Colonic mucosa (tissue), 4 donors: Measurements from ENCODE around the gene ARHGAP6. TPM values are rescaled to one million over a fixed set of nuclear protein-coding genes. Genes with fewer than 3 reads are reported as not detected.

Experiments used
- DNase-seq: peaks from one replicate; pipeline ENCODE4 v3.0.0-alpha.2; 2020
- H3K27ac ChIP-seq: fragments of 200-600 bp; one replicate; pipeline ENCODE4 v1.8.0; 2021
- H3K27me3 ChIP-seq: fragments of 200-600 bp; one replicate; pipeline ENCODE4 v1.8.0; 2021
- H3K36me3 ChIP-seq: fragments of 200-600 bp; one replicate; pipeline ENCODE4 v1.8.0; 2021
- H3K4me1 ChIP-seq: fragments of 200-600 bp; one replicate; pipeline ENCODE4 v1.8.0; 2021; ENCODE audit warnings: mild to moderate bottlenecking
- H3K4me3 ChIP-seq: fragments of 200-600 bp; one replicate; pipeline ENCODE4 v1.8.0; 2021
- H3K9ac ChIP-seq, 2 donors: one replicate each; pipeline ENCODE4 v1.7.0; 2013; ENCODE audit warnings: control low read depth in 2 of 2, low read depth in 2 of 2, low read length in 2 of 2
- H3K9me3 ChIP-seq: fragments of 200-600 bp; one replicate; pipeline ENCODE4 v1.8.0; 2021
- intact Hi-C: fragments of 100-400 bp; cut with DNase I; formaldehyde crosslinking; loops from one replicate; pipeline ENCODE4 v1.14.1; 2022
- total RNA-seq, 2 donors: library from RNA; stranded (reverse); fragmentation: NEBNext Ultra II Directional in 1 of 2; extraction: Animal tissue kit (Norgen Biotek cat#: 25700) in 1 of 2; gene quantifications; one replicate each; pipeline ENCODE4 v1.2.1, GENCODE V29; 2021
- TF ChIP-seq, protein P1 (sequence below): fragments of 200-600 bp; IDR thresholded peaks from one replicate; pipeline ENCODE4 v1.8.0; 2022; ENCODE audit warnings: antibody characterized with exemption, mild to moderate bottlenecking
- donor health status: healthy.
- donor health status: DM: no; HTN: no; CAD: no.
- donor health status: DM: no; HTN: no; CAD: no.

Gene ARHGAP6
- total RNA-seq, 2 donors from 2014 or later: 1.1 to 5.0 TPM

DNA sequence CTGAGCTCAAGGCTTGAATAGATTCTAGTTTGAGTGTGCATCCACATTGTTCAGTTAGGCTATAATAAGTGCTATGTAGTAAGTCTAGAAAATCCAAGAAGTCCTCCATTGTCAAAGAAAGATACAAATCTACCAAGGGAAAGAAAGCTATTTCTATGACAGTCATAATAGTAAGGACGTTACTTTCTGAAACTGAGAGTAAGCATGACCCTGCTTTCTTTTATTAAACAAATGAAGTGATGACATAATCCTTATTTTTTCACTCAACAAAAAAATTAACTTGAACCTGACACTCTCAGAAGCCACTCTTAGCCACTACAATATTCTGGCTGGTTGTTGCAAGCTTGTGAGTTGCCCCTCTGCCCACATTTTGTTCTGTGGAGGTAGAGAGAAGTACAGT lies 406.3 kb downstream of the ARHGAP6 start:
- H3K27ac ChIP-seq: no peak overlapping the region
- TF ChIP-seq, protein P1, sequence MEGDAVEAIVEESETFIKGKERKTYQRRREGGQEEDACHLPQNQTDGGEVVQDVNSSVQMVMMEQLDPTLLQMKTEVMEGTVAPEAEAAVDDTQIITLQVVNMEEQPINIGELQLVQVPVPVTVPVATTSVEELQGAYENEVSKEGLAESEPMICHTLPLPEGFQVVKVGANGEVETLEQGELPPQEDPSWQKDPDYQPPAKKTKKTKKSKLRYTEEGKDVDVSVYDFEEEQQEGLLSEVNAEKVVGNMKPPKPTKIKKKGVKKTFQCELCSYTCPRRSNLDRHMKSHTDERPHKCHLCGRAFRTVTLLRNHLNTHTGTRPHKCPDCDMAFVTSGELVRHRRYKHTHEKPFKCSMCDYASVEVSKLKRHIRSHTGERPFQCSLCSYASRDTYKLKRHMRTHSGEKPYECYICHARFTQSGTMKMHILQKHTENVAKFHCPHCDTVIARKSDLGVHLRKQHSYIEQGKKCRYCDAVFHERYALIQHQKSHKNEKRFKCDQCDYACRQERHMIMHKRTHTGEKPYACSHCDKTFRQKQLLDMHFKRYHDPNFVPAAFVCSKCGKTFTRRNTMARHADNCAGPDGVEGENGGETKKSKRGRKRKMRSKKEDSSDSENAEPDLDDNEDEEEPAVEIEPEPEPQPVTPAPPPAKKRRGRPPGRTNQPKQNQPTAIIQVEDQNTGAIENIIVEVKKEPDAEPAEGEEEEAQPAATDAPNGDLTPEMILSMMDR: no peak
- intact Hi-C loops: no loop called here
- H3K4me1 ChIP-seq: no peaks in the 10 kb centered on the region
- no peaks in the 10 kb centered on the region for H3K27me3 ChIP-seq
- no peaks in the 10 kb centered on the region for H3K36me3 ChIP-seq
- H3K9me3 ChIP-seq: no peaks in the 10 kb centered on the region
- H3K9ac ChIP-seq: no peak overlapping the region
- H3K4me3 ChIP-seq: no peak overlapping the region
- no peak for DNase-seq

DNA sequence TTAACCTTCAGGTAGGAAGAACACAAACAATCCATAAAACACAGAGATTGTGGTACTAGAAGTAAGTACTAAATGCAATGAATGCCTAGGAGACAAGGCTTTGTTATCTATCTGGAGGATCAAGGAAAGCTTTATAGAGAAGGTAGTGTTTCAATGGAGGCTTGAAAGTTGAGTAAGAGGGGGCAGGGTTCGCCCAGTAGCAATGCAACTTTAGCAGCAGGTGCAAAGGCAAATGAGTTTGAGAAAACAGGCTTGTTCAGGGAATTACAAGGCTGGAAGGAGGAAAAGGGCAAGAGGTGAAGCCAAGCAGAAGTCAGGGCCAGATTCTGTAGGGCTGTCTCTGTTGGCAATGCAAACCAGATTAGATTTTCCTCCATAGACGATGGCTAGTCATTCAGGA lies 408.0 kb downstream of the ARHGAP6 start:
- Histone ChIP-seq H3K9me3 (no peaks in the 10 kb centered on the region), H3K9ac (no peak overlapping the region), H3K27me3 (no peaks in the 10 kb centered on the region), H3K4me1 (no peaks in the 10 kb centered on the region), H3K36me3 (no peaks in the 10 kb centered on the region), H3K27ac (no peak overlapping the region), H3K4me3 (no peak overlapping the region)
- TF ChIP-seq, protein P1: no peak
- no peak for DNase-seq
- intact Hi-C loops: no loop called here

DNA sequence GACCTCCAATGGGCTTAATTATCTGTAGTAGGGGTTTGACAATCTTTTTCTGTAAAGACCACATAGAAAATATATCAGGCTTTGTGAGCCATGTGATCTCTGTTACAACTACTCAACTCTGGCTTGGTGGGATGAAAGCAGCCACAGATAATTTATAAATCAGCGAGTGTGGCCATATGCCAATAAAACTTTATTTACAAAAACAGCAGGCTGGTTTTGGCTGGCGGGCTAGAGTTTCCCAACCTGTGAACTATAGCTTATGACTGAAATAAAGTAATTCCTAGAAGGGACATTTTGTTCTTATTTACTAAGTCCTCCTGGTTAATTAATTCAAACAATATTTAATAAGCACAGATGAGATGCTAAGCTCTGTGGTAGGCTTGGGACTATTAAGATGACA lies 408.4 kb downstream of the ARHGAP6 start:
- Histone ChIP-seq H3K27ac (no peak overlapping the region), H3K9ac (no peak overlapping the region), H3K36me3 (no peaks in the 10 kb centered on the region), H3K9me3 (no peaks in the 10 kb centered on the region), H3K4me1 (no peaks in the 10 kb centered on the region), H3K4me3 (no peak overlapping the region), H3K27me3 (no peaks in the 10 kb centered on the region)
- intact Hi-C loops: no loop called here
- DNase-seq: no peak
- TF ChIP-seq, protein P1: no peak

DNA sequence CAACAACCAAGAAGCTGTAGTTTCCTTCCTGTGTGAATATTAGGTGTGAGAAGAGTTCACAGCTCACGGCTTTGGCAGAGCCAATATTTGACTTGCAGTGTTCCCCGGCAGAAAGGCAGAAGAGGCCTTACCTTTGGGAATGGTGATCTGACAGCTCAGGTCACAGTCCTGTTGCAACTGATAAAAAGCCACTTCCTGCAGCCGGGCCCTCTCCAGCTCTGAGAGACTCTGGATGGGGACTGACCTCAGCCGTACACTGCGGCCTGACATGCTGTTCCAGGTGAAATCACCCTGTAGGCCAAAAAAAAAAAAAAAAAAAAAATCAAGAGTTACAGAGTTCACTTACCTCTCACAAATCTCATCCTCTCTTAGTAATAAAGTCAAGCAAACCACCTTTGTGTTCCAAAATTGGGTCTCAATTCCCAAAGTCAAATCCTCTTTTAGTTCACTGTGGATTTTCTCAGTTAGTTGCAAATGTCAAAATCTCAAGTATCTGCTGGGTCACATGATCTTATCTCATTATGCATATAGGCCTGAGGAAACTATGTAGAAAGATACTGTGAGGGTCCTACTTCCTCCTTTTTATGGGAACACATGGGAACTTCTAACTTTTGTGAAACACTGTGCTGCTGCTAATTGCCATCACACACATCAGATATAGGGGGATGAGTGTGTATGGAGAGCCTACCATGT lies 411.2 kb downstream of the ARHGAP6 start:
- no peak overlapping the region for H3K27ac ChIP-seq
- no peaks in the 10 kb centered on the region for H3K4me1 ChIP-seq
- H3K27me3 ChIP-seq: no peaks in the 10 kb centered on the region
- H3K9me3 ChIP-seq: no peaks in the 10 kb centered on the region
- DNase-seq: no peak
- H3K36me3 ChIP-seq: no peaks in the 10 kb centered on the region
- TF ChIP-seq, protein P1: no peak
- H3K4me3 ChIP-seq: no peak overlapping the region
- intact Hi-C loops: no loop called here
- H3K9ac ChIP-seq: no peak overlapping the region

DNA sequence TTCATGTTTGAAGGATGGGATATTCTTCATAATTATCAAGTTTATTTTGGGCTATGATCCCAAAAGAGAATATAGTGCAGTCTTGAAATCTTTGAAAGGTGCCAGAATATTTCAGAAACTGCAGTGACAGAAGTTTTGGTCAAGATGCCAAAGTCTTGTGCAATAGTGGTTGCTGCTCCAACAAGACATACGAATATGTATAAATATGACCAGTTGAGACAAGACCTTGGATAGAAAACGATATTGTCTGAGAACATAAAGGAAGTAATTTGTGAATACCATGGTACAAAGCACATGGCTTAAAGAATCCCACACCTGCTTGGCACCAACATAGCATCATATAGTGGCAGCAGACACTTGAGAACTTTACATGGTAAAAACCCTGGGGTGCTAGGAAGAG lies 421.1 kb downstream of the ARHGAP6 start:
- H3K36me3 ChIP-seq: no peaks in the 10 kb centered on the region
- no peak overlapping the region for H3K9ac ChIP-seq
- H3K4me1 ChIP-seq: no peaks in the 10 kb centered on the region
- H3K27ac ChIP-seq: no peak overlapping the region
- intact Hi-C loops: no loop called here
- TF ChIP-seq, protein P1: no peak
- no peak for DNase-seq
- H3K27me3 ChIP-seq: no peaks in the 10 kb centered on the region
- no peaks in the 10 kb centered on the region for H3K9me3 ChIP-seq
- no peak overlapping the region for H3K4me3 ChIP-seq
